Omental fat pad (tissue), 4 donors: ENCODE measurements around the gene FSIP1. TPM values are rescaled to one million over a fixed set of nuclear protein-coding genes. Genes with fewer than 3 reads are reported as not detected.

Source experiments
- ATAC-seq: fragments of 150-250 bp; one replicate; pipeline ENCODE4 v1.9.1; 2016; ENCODE audit warnings: mild to moderate bottlenecking, moderate library complexity; ENCODE audit not compliant: low FRiP score
- DNase-seq: peaks from one replicate; pipeline ENCODE4 v3.0.0-alpha.2; 2019; ENCODE audit warnings: low spot score
- CTCF ChIP-seq, 3 donors: fragments of 450-650 bp; IDR thresholded peaks; one replicate each; pipeline ENCODE4 v1.5.1; 2016 to 2017; ENCODE audit warnings: antibody characterized with exemption in 3 of 3, mild to moderate bottlenecking in 3 of 3, moderate library complexity in 2 of 3
- total RNA-seq, 4 donors: library from RNA; depleted of rRNA; stranded (reverse); fragments of >200 nt; gene quantifications; one replicate each; pipeline ENCODE4 v1.1.0, GENCODE V29; 2016

The FSIP1 gene
- total RNA-seq, 4 donors from 2014 or later: 0.32 to 0.48 (median 0.41) TPM

- DNase-seq (no peak), ATAC-seq (no peak)
- TF ChIP-seq CTCF (IDR thresholded peaks at IDR 0.05): no peak
Observed at GRCh38 chr15:39717134-39717533, 65.5 kb downstream of the FSIP1 start.

- DNase-seq (no peak), ATAC-seq (no peak)
- TF ChIP-seq CTCF (IDR thresholded peaks at IDR 0.05): no peak
Observed at GRCh38 chr15:39714251-39714650, 68.4 kb downstream of the FSIP1 start.

DNA sequence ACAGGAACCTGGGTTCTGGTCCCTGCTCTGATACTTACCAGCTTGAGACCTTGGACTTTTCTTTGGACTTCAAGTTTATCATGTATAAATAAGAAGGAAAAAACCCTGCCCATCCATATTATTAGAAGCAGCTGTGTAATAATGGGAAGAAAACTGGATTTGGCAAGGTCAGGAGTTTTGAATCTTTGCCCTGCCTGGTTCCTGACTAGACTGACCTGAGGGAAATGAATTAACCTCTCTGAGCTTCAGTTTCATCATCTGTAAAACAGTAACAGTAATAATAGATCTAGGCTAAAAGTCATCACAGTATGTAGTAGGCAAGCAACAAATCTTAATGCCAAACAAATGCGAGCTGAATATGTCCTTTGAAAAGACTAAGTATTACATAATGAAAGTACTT is 68.8 kb downstream of the FSIP1 start:
- no peak for DNase-seq
- no peak for ATAC-seq
- no peak for TF ChIP-seq CTCF (IDR thresholded peaks at IDR 0.05)

DNA sequence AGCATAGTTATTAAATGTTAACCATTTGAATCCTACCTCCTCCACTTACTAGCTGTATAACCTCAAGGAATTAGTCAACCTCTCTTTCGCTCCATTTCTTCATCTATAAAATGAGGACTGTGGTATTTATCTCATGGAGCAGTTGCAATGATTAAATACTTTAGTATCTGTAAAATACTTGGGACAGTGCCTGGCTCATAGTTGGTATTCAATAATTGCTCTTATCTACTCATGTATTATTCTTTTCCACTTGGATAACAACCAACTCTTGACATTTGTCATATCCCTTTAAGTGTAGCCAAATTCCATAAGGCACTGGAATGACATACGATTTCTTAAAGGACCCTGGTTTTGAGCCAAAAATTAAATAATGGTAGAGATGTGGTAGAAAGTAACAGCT is 72.0 kb downstream of the FSIP1 start:
- DNase-seq: no peak
- TF ChIP-seq CTCF (IDR thresholded peaks at IDR 0.05): no peak

GRCh38 chr15:39709941-39710340 is 72.7 kb downstream of the FSIP1 start:
- no peak for DNase-seq
- no peak for TF ChIP-seq CTCF (IDR thresholded peaks at IDR 0.05)
- ATAC-seq: no peak

More for the DNA sequence above, 72.0 kb downstream of the FSIP1 start:
- no peak for ATAC-seq

GRCh38 chr15:39706206-39706605 is 76.4 kb downstream of the FSIP1 start:
- TF ChIP-seq CTCF (IDR thresholded peaks at IDR 0.05): no peak
- DNase-seq (no peak), ATAC-seq (no peak)

DNA sequence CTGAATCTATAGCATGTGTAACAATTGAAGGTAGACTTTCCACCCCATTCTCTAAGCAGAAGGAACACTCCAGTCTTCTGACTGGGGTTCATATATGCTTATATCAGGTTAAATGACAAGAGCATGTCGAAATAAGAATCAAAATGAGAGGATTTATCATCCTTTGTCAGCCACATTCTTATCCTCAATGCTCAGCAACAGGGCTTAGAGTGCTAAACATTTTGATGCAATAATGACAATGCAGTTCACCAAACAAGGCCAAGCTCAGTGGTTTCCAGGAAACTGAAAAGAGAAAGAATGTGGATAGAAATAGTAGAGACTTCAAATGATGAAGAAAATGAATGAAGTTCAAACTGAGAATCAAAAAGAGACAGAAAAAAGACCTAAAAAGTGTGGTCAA is 78.0 kb downstream of the FSIP1 start:
- ATAC-seq (no peak), DNase-seq (no peak)
- no peak for TF ChIP-seq CTCF (IDR thresholded peaks at IDR 0.05)
